Measurements from ENCODE around the gene CEND1. TPM values are rescaled to one million over a fixed set of nuclear protein-coding genes. Genes with fewer than 3 reads are reported as not detected.

The CEND1 gene
- total and polyA plus RNA-seq, 2 of the 4 experiments (the other 2 are of a cell fraction): 0.90 to 4.0 TPM

- POLR2A ChIA-PET (ENCODE audit: unreplicated experiment): interaction anchor here (1.8 kb wide), 1 partner anchor 20 kb away, joined by 5 read pairs; the partner anchor contains the start of gene PNPLA2
- H3K27ac ChIP-seq (ENCODE audit: insufficient read depth, low read length): peak overlapping the region; percentile 46
- H3K14ac ChIP-seq (replicated peaks; ENCODE audit: low read depth, low read length): no peak overlapping the region
- no peak for DNase-seq
- no peaks in the 10 kb centered on the region for H3K27me3 ChIP-seq (ENCODE audit: control insufficient read depth, insufficient read depth, low read length)
- H2AK5ac ChIP-seq (ENCODE audit: low read depth, low read length): peak overlapping the region; percentile 31; the same call in 1 of the 2 replicates
- H3K36me3 ChIP-seq (ENCODE audit: control insufficient read depth, insufficient read depth, low read length): peaks cover 52% of the 10 kb centered on the region
- H3K18ac ChIP-seq (ENCODE audit: low read depth, low read length): no peak overlapping the region
- no peak overlapping the region for H2BK120ac ChIP-seq (ENCODE audit: low read depth, low read length)
- CTCF ChIA-PET: no interaction called here
- H3K9me1 ChIP-seq (ENCODE audit: insufficient read depth, low read length): peaks cover 24% of the 10 kb centered on the region
- TF ChIP-seq ELK1 (IDR thresholded peaks at IDR 0.05; ENCODE audit: borderline replicate concordance, low read depth, low read length): no peak
- peak; percentile 13; the same call in 1 of the 2 replicates for TF ChIP-seq CTCF (conservative IDR thresholded peaks at IDR 0.05; ENCODE audit: low read depth, low read length)
- peaks cover 85% of the 10 kb centered on the region for H4K20me1 ChIP-seq (ENCODE audit: insufficient read depth, low read length)
- in situ Hi-C loops (cut with MboI; ENCODE audit: low sequenced_read_pairs): no loop called here
- no peak overlapping the region for H3K56ac ChIP-seq (ENCODE audit: extremely low read depth, insufficient read depth, low read length)
- H3K4me1 ChIP-seq (ENCODE audit: control insufficient read depth, insufficient read depth, low read length): peaks cover 26% of the 10 kb centered on the region
- no peak overlapping the region for H4K5ac ChIP-seq (ENCODE audit: low read depth, low read length)
- dilution Hi-C loops (cut with HindIII; ENCODE audit: low sequenced_read_pairs, unreplicated experiment): no loop called here
- H3K9ac ChIP-seq (ENCODE audit: low read depth, low read length): no peak overlapping the region
- no peak overlapping the region for H4K91ac ChIP-seq (ENCODE audit: insufficient read depth, low read depth, low read length)
- H2BK5ac ChIP-seq (ENCODE audit: low read depth, low read length, poor library complexity, severe bottlenecking): no peak overlapping the region
- peak overlapping the region; percentile 57 for H2AFZ ChIP-seq (replicated peaks; ENCODE audit: low read length, poor library complexity)
- peak overlapping the region; percentile 4 for H2AK9ac ChIP-seq (replicated peaks; ENCODE audit: low read depth, low read length, poor library complexity)
- BruUV-seq (replicated peaks): no TSS peak
- H4K8ac ChIP-seq (ENCODE audit: low read depth in 2 of 2, low read length in 2 of 2): peak overlapping the region; percentile 40 to 51; a peak in 2 of 4 replicates
- H3K9me3 ChIP-seq (ENCODE audit: control insufficient read depth, insufficient read depth, low read length): no peaks in the 10 kb centered on the region
- no peak overlapping the region for H3K4me2 ChIP-seq (ENCODE audit: low read depth, low read length)
- no peak overlapping the region for H2BK20ac ChIP-seq (ENCODE audit: low read depth, low read length)
- no peak overlapping the region for H3K4ac ChIP-seq (ENCODE audit: low read depth, low read length)
- no peak overlapping the region for H2BK15ac ChIP-seq (ENCODE audit: low read depth, low read length)
- intact Hi-C loops (cut with micrococcal nuclease): no loop called here
- ATAC-seq (ENCODE audit: low read depth): no peak
- H3K23ac ChIP-seq (ENCODE audit: low read depth, low read length): no peak overlapping the region
- H3K4me3 ChIP-seq (ENCODE audit: insufficient read depth, low read depth, low read length): no peak overlapping the region
- WGBS, 2 experiments (ENCODE audit: extremely low coverage in 2 of 2, insufficient read length in 1 of 2): 55% methylated on average over 10 of the region's 17 CpGs; no CpG with 5 or more reads in 1 of the 2 experiments
- H3K79me1 ChIP-seq (ENCODE audit: low read depth in 1 of 2, low read length in 2 of 2): peaks cover 16 to 74% of the 10 kb centered on the region in 2 experiments; a peak in 3 of 4 replicates
These were observed 48.8 kb upstream of the CEND1 start for GRCh38 chr11:838441-839279.

Data from IMR-90 (cell line).